ENCODE measurements around the gene MEF2C. TPM values are rescaled to one million over a fixed set of nuclear protein-coding genes. Genes with fewer than 3 reads are reported as not detected.

Gene MEF2C
- total RNA-seq, 1 donor from 2014 or later, result 20.5 TPM

DNA sequence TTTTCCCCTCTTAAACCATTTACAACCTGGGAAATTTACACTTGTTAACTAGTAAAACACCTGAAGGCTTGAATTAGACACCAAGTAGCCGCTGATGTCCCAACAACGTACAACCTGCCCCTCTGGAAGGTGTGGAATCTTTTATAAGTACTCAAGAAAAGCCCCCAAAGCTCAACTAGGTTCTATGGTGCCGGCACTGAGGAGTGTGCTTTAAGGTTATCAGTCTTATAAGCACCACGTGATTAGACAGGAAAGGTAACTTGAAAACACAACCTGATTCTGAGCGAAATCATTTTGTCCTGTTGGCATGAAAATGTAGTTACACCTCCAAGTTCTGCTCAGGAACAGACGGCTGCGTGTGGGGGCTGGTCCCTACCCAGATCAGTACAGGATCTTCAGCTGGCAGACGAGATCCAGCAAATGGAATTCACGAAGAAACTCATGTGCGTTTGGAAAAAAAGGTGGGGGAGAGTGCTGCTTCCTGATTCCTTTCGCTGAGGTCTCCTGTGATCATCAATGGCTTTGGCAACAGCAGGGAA lies 195.5 kb downstream of the MEF2C start:
- H3K4me3 Mint-ChIP-seq (ENCODE audit: unreplicated experiment), result no peak overlapping the region
- peaks cover 13% of the 10 kb centered on the region for H3K4me1 ChIP-seq (ENCODE audit: insufficient read depth, low read length)
- peaks cover 76% of the 10 kb centered on the region for H3K27me3 ChIP-seq (ENCODE audit: insufficient read depth, low read length)
- FAIRE-seq (no peak), DNase-seq (ENCODE audit: low read depth) (no peak)
- no peaks in the 10 kb centered on the region for H3K36me3 ChIP-seq (ENCODE audit: insufficient read depth, low read length)
- no peak overlapping the region for H3K27ac Mint-ChIP-seq (ENCODE audit: unreplicated experiment)
- H4K20me1 ChIP-seq (ENCODE audit: insufficient read depth, low read length), result peaks cover 7% of the 10 kb centered on the region
- peaks cover 12% of the 10 kb centered on the region for H3K4me1 Mint-ChIP-seq (ENCODE audit: low read depth, unreplicated experiment)
- H2AFZ ChIP-seq (ENCODE audit: low read depth, low read length), result no peak overlapping the region
- no peak overlapping the region for H3K9ac ChIP-seq (ENCODE audit: low read length)
- H3K27ac ChIP-seq (ENCODE audit: low read depth, low read length), result no peak overlapping the region
- H3K9me3 Mint-ChIP-seq (ENCODE audit: unreplicated experiment), result peaks cover 20% of the 10 kb centered on the region
- H3K36me3 Mint-ChIP-seq (ENCODE audit: low read depth, unreplicated experiment), result no peaks in the 10 kb centered on the region
- TF ChIP-seq CTCF (IDR thresholded peaks at IDR 0.05; ENCODE audit: insufficient read depth, low read depth, low read length) (no peak), EZH2 (IDR thresholded peaks at IDR 0.05; ENCODE audit: insufficient read depth, low read length) (no peak)
- no peak overlapping the region for H3K4me3 ChIP-seq (ENCODE audit: insufficient read depth, low read depth, low read length)
- H3K9me3 ChIP-seq (ENCODE audit: insufficient read depth, low read depth, low read length), result no peaks in the 10 kb centered on the region
- H3K4me2 ChIP-seq (ENCODE audit: low read length), result peak overlapping the region; percentile 33
- peaks cover 41% of the 10 kb centered on the region for H3K79me2 ChIP-seq (ENCODE audit: insufficient read depth, low read length)
- peaks cover 91% of the 10 kb centered on the region for H3K27me3 Mint-ChIP-seq (ENCODE audit: low read depth, unreplicated experiment)

- peak overlapping the region; percentile 93 for H3K4me2 ChIP-seq (ENCODE audit: low read length)
- H2AFZ ChIP-seq (ENCODE audit: low read depth, low read length), result no peak overlapping the region
- Mint-ChIP-seq H3K36me3 (ENCODE audit: low read depth, unreplicated experiment) (no peaks in the 10 kb centered on the region), H3K4me3 (ENCODE audit: unreplicated experiment) (no peak overlapping the region), H3K4me1 (ENCODE audit: low read depth, unreplicated experiment) (peaks cover 11% of the 10 kb centered on the region), H3K9me3 (ENCODE audit: unreplicated experiment) (peaks cover 20% of the 10 kb centered on the region), H3K27ac (ENCODE audit: unreplicated experiment) (no peak overlapping the region), H3K27me3 (ENCODE audit: low read depth, unreplicated experiment) (peaks cover 90% of the 10 kb centered on the region)
- H3K9ac ChIP-seq (ENCODE audit: low read length), result peak overlapping the region; percentile 81
- peaks cover 76% of the 10 kb centered on the region for H3K27me3 ChIP-seq (ENCODE audit: insufficient read depth, low read length)
- H3K27ac ChIP-seq (ENCODE audit: low read depth, low read length), result peak overlapping the region; percentile 29
- FAIRE-seq (no peak), DNase-seq (ENCODE audit: low read depth) (no peak)
- H3K9me3 ChIP-seq (ENCODE audit: insufficient read depth, low read depth, low read length), result no peaks in the 10 kb centered on the region
- TF ChIP-seq EZH2 (IDR thresholded peaks at IDR 0.05; ENCODE audit: insufficient read depth, low read length) (no peak), CTCF (IDR thresholded peaks at IDR 0.05; ENCODE audit: insufficient read depth, low read depth, low read length) (no peak)
- H4K20me1 ChIP-seq (ENCODE audit: insufficient read depth, low read length), result peaks cover 7% of the 10 kb centered on the region
- peaks cover 48% of the 10 kb centered on the region for H3K79me2 ChIP-seq (ENCODE audit: insufficient read depth, low read length)
- H3K4me3 ChIP-seq (ENCODE audit: insufficient read depth, low read depth, low read length), result no peak overlapping the region
- no peaks in the 10 kb centered on the region for H3K36me3 ChIP-seq (ENCODE audit: insufficient read depth, low read length)
- peaks cover 6% of the 10 kb centered on the region for H3K4me1 ChIP-seq (ENCODE audit: insufficient read depth, low read length)
Observed at GRCh38 chr5:88686726-88687125, 196.3 kb downstream of the MEF2C start.
